ENCODE measurements around the gene ELMO1.

ELMO1 gene

GRCh38 chr7:36937754-36938563 is 510.7 kb downstream of the ELMO1 start:
- peak; percentile 3 for DNase-seq

- no peak for DNase-seq
These were observed 516.8 kb downstream of the ELMO1 start for GRCh38 chr7:36931892-36932291.

GRCh38 chr7:36929791-36930190 is 518.9 kb downstream of the ELMO1 start:
- no peak for DNase-seq

GRCh38 chr7:36928718-36929117 is 519.9 kb downstream of the ELMO1 start:
- no peak for DNase-seq

- no peak for DNase-seq
These were observed 520.4 kb downstream of the ELMO1 start for GRCh38 chr7:36928311-36928710.

GRCh38 chr7:36925691-36926090 is 523.0 kb downstream of the ELMO1 start:
- no peak for DNase-seq

GRCh38 chr7:36925207-36925606 is 523.5 kb downstream of the ELMO1 start:
- DNase-seq = no peak

- peak; percentile 75 for DNase-seq
These were observed 524.7 kb downstream of the ELMO1 start for GRCh38 chr7:36923943-36924436.

GRCh38 chr7:36923185-36923584 is 525.5 kb downstream of the ELMO1 start:
- DNase-seq = no peak

GRCh38 chr7:36920433-36920832 is 528.2 kb downstream of the ELMO1 start:
- DNase-seq = no peak

GRCh38 chr7:36919738-36920137 is 528.9 kb downstream of the ELMO1 start:
- DNase-seq = no peak

GRCh38 chr7:36918591-36918990 is 530.1 kb downstream of the ELMO1 start:
- no peak for DNase-seq

GRCh38 chr7:36916619-36917018 is 532.0 kb downstream of the ELMO1 start:
- no peak for DNase-seq

GRCh38 chr7:36916116-36916515 is 532.5 kb downstream of the ELMO1 start:
- DNase-seq = no peak

GRCh38 chr7:36911788-36912187 is 536.9 kb downstream of the ELMO1 start:
- no peak for DNase-seq

- DNase-seq = no peak
These were observed 537.8 kb downstream of the ELMO1 start for GRCh38 chr7:36910859-36911258.

- DNase-seq = no peak
These were observed 538.3 kb downstream of the ELMO1 start for GRCh38 chr7:36910401-36910800.

GRCh38 chr7:36906956-36907635 is 541.6 kb downstream of the ELMO1 start:
- DNase-seq = no peak

GRCh38 chr7:36906448-36906847 is 542.2 kb downstream of the ELMO1 start:
- DNase-seq = no peak

- no peak for DNase-seq
These were observed 542.8 kb downstream of the ELMO1 start for GRCh38 chr7:36905841-36906240.

- no peak for DNase-seq
These were observed 543.9 kb downstream of the ELMO1 start for GRCh38 chr7:36904802-36905201.

GRCh38 chr7:36904101-36904500 is 544.6 kb downstream of the ELMO1 start:
- no peak for DNase-seq

GRCh38 chr7:36900988-36901710 is 547.5 kb downstream of the ELMO1 start:
- no peak for DNase-seq

- no peak for DNase-seq
These were observed 550.5 kb downstream of the ELMO1 start for GRCh38 chr7:36898186-36898585.
